Measurements from ENCODE around the gene MICU1.
"Not testable (repeated sequence)": the region's sequence is repeated elsewhere in the genome, so short reads cannot be mapped to it uniquely, and the experiment has no call there.

The MICU1 gene

GRCh38 chr10:72435570-72435969 is 190.3 kb downstream of the MICU1 start:
- DNase-seq (ENCODE audit: low read depth): no peak
- in situ Hi-C loops (cut with HindIII; ENCODE audit: low sequenced_read_pairs): no loop called here

DNA sequence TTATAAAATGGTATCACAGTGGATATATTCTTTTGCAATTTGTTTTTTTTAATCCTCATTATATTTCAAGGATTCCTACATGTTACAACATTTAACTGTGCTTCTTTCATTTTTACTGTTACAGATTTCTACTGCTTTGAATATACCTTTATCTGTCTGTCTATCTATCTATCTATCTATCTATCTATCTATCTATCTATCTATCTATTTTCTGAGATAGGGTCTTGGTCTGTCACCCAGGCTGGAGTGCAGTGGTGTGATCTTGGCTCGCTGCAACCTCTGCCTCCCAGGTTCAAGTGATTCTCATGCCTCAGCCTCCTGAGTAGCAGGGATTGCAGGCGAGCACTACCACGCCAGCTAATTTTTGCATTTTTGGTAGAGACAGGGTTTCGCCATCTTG is 194.9 kb downstream of the MICU1 start:
- DNase-seq (ENCODE audit: low read depth); H3K4me3 ChIP-seq (ENCODE audit: low read depth, low read length); in situ Hi-C loops (cut with HindIII; ENCODE audit: low sequenced_read_pairs): not testable (repeated sequence)

More at GRCh38 chr10:72435570-72435969, 190.3 kb downstream of the MICU1 start:
- H3K4me3 ChIP-seq (ENCODE audit: low read depth, low read length): no peak overlapping the region
- TF ChIP-seq, protein P1, sequence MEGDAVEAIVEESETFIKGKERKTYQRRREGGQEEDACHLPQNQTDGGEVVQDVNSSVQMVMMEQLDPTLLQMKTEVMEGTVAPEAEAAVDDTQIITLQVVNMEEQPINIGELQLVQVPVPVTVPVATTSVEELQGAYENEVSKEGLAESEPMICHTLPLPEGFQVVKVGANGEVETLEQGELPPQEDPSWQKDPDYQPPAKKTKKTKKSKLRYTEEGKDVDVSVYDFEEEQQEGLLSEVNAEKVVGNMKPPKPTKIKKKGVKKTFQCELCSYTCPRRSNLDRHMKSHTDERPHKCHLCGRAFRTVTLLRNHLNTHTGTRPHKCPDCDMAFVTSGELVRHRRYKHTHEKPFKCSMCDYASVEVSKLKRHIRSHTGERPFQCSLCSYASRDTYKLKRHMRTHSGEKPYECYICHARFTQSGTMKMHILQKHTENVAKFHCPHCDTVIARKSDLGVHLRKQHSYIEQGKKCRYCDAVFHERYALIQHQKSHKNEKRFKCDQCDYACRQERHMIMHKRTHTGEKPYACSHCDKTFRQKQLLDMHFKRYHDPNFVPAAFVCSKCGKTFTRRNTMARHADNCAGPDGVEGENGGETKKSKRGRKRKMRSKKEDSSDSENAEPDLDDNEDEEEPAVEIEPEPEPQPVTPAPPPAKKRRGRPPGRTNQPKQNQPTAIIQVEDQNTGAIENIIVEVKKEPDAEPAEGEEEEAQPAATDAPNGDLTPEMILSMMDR (IDR thresholded peaks at IDR 0.05; ENCODE audit: low read depth, low read length, missing control alignments): no peak

DNA sequence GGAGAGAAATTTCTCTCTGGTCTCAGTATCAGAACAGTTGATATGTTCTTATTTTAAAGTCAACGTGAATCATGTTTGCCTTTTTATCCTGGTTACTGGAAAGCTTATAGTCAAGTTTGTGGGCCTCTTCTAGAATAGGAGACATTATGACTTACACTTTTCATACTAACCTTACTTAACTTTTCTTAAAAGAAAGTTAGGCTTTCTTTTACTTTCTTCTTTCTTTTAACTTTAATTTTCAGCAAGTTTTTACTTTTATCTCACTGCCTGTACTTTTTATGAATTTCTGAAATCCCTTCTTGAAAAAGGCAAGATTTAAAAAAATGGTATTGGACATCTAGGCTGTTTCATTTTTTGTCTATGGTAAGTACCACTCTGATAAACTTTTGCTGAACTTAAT is 195.9 kb downstream of the MICU1 start:
- H3K4me3 ChIP-seq (ENCODE audit: low read depth, low read length): no peak overlapping the region
- TF ChIP-seq, protein P1 (IDR thresholded peaks at IDR 0.05; ENCODE audit: low read depth, low read length, missing control alignments): no peak
- DNase-seq (ENCODE audit: low read depth): no peak
- in situ Hi-C loops (cut with HindIII; ENCODE audit: low sequenced_read_pairs): no loop called here

- in situ Hi-C loops (cut with HindIII; ENCODE audit: low sequenced_read_pairs): no loop called here
- no peak for DNase-seq (ENCODE audit: low read depth)
- TF ChIP-seq, protein P1 (IDR thresholded peaks at IDR 0.05; ENCODE audit: low read depth, low read length, missing control alignments): peak; percentile 11
- no peak overlapping the region for H3K4me3 ChIP-seq (ENCODE audit: low read depth, low read length)
Observed at GRCh38 chr10:72426986-72427385, 198.9 kb downstream of the MICU1 start.

DNA sequence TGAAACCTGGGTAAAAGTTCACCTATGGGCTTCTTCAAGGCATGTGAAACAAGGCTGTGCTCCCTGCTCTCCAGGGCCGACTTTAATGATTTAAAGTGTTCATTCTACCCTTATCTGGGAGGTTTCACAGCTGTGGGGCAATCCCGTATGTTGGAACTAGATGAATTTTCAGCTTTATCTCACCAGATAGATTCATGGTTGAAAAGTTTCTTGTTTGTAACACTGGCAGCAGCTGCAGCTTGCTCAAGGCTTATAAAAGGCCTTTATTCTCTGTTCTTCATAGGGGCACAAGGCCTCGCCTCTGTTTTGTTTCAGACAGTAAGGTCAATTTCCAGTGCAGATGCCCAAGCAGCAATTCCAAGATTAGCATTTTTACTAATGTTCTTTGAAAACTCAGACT is 200.7 kb downstream of the MICU1 start:
- DNase-seq (ENCODE audit: low read depth): no peak
- no peak overlapping the region for H3K4me3 ChIP-seq (ENCODE audit: low read depth, low read length)
- in situ Hi-C loops (cut with HindIII; ENCODE audit: low sequenced_read_pairs): no loop called here
- TF ChIP-seq, protein P1 (IDR thresholded peaks at IDR 0.05; ENCODE audit: low read depth, low read length, missing control alignments): no peak

GRCh38 chr10:72424561-72424960 is 201.3 kb downstream of the MICU1 start:
- DNase-seq (ENCODE audit: low read depth): no peak
- in situ Hi-C loops (cut with HindIII; ENCODE audit: low sequenced_read_pairs): no loop called here
- TF ChIP-seq, protein P1 (IDR thresholded peaks at IDR 0.05; ENCODE audit: low read depth, low read length, missing control alignments): no peak
- no peak overlapping the region for H3K4me3 ChIP-seq (ENCODE audit: low read depth, low read length)

GRCh38 chr10:72423426-72423825 is 202.5 kb downstream of the MICU1 start:
- in situ Hi-C loops (cut with HindIII; ENCODE audit: low sequenced_read_pairs): no loop called here
- DNase-seq (ENCODE audit: low read depth): no peak
- TF ChIP-seq, protein P1 (IDR thresholded peaks at IDR 0.05; ENCODE audit: low read depth, low read length, missing control alignments): no peak
- H3K4me3 ChIP-seq (ENCODE audit: low read depth, low read length): no peak overlapping the region

All from astrocyte of the cerebellum (primary cell).